ENCODE measurements around the gene ERP29. TPM values are rescaled to one million over a fixed set of nuclear protein-coding genes. Genes with fewer than 3 reads are reported as not detected.

ERP29 gene
- total and polyA plus RNA-seq, 2 donors (not counting 1 experiment from before 2014, with no cell fraction given): 110 to 128 TPM

GRCh38 chr12:112046003-112046402, 32.8 kb downstream of the ERP29 start:
- peaks cover 4% of the 10 kb centered on the region for H3K4me1 ChIP-seq (ENCODE audit: control insufficient read depth, extremely low read depth, insufficient read depth, low read length)
- DNase-seq (ENCODE audit: low read depth in 2 of 2): no peak
- peaks cover 17% of the 10 kb centered on the region for H3K36me3 ChIP-seq (ENCODE audit: control insufficient read depth, insufficient read depth, low read length)
- TF ChIP-seq EZH2 (IDR thresholded peaks at IDR 0.05; ENCODE audit: low read length, missing control alignments) (no peak), CTCF (conservative IDR thresholded peaks at IDR 0.05 in 1 of 2, IDR thresholded peaks at IDR 0.05 in 1 of 2; ENCODE audit: low read depth in 1 of 2, low read length in 2 of 2) (no peak)
- H4K20me1 ChIP-seq (ENCODE audit: control insufficient read depth, extremely low read depth, insufficient read depth, low read length): no peaks in the 10 kb centered on the region
- H3K27me3 ChIP-seq (ENCODE audit: control insufficient read depth, insufficient read depth, low read length): no peaks in the 10 kb centered on the region
- H3K79me2 ChIP-seq (ENCODE audit: control insufficient read depth, insufficient read depth, low read length): no peaks in the 10 kb centered on the region
- H3K9ac ChIP-seq (ENCODE audit: insufficient read depth, low read length): no peak overlapping the region
- no peak overlapping the region for H3K27ac ChIP-seq (ENCODE audit: insufficient read depth, low read length)
- no peaks in the 10 kb centered on the region for H3K9me3 ChIP-seq (ENCODE audit: control insufficient read depth, insufficient read depth, low read depth, low read length)
- no peak overlapping the region for H3K4me2 ChIP-seq (ENCODE audit: extremely low read depth, insufficient read depth, low read length)
- no peak overlapping the region for H2AFZ ChIP-seq (ENCODE audit: low read length)
- H3K4me3 ChIP-seq (replicated peaks in 1 of 4; ENCODE audit: control extremely low read depth in 1 of 4, insufficient read depth in 1 of 4, low read depth in 3 of 4, low read length in 4 of 4): no peak overlapping the region

- H3K27me3 ChIP-seq (ENCODE audit: control insufficient read depth, insufficient read depth, low read length): no peaks in the 10 kb centered on the region
- no peaks in the 10 kb centered on the region for H3K9me3 ChIP-seq (ENCODE audit: control insufficient read depth, insufficient read depth, low read depth, low read length)
- H4K20me1 ChIP-seq (ENCODE audit: control insufficient read depth, extremely low read depth, insufficient read depth, low read length): no peaks in the 10 kb centered on the region
- H3K4me2 ChIP-seq (ENCODE audit: extremely low read depth, insufficient read depth, low read length): no peak overlapping the region
- no peak overlapping the region for H3K4me3 ChIP-seq (replicated peaks in 1 of 4; ENCODE audit: control extremely low read depth in 1 of 4, insufficient read depth in 1 of 4, low read depth in 3 of 4, low read length in 4 of 4)
- peaks cover 2% of the 10 kb centered on the region for H3K79me2 ChIP-seq (ENCODE audit: control insufficient read depth, insufficient read depth, low read length)
- H3K36me3 ChIP-seq (ENCODE audit: control insufficient read depth, insufficient read depth, low read length): peaks cover 15% of the 10 kb centered on the region
- H2AFZ ChIP-seq (ENCODE audit: low read length): no peak overlapping the region
- no peak overlapping the region for H3K27ac ChIP-seq (ENCODE audit: insufficient read depth, low read length)
- TF ChIP-seq EZH2 (IDR thresholded peaks at IDR 0.05; ENCODE audit: low read length, missing control alignments): no peak
- no peak for DNase-seq (ENCODE audit: low read depth in 2 of 2)
- H3K4me1 ChIP-seq (ENCODE audit: control insufficient read depth, extremely low read depth, insufficient read depth, low read length): peaks cover 4% of the 10 kb centered on the region
- no peak overlapping the region for H3K9ac ChIP-seq (ENCODE audit: insufficient read depth, low read length)
Measured at GRCh38 chr12:112049351-112049750, 36.1 kb downstream of the ERP29 start.

- Histone ChIP-seq H4K20me1 (ENCODE audit: control insufficient read depth, extremely low read depth, insufficient read depth, low read length) (no peaks in the 10 kb centered on the region), H2AFZ (ENCODE audit: low read length) (no peak overlapping the region), H3K36me3 (ENCODE audit: control insufficient read depth, insufficient read depth, low read length) (peaks cover 15% of the 10 kb centered on the region), H3K4me1 (ENCODE audit: control insufficient read depth, extremely low read depth, insufficient read depth, low read length) (no peaks in the 10 kb centered on the region), H3K9me3 (ENCODE audit: control insufficient read depth, insufficient read depth, low read depth, low read length) (no peaks in the 10 kb centered on the region), H3K4me3 (replicated peaks in 1 of 4; ENCODE audit: control extremely low read depth in 1 of 4, insufficient read depth in 1 of 4, low read depth in 3 of 4, low read length in 4 of 4) (no peak overlapping the region), H3K9ac (ENCODE audit: insufficient read depth, low read length) (no peak overlapping the region), H3K79me2 (ENCODE audit: control insufficient read depth, insufficient read depth, low read length) (no peaks in the 10 kb centered on the region), H3K27ac (ENCODE audit: insufficient read depth, low read length) (no peak overlapping the region), H3K4me2 (ENCODE audit: extremely low read depth, insufficient read depth, low read length) (no peak overlapping the region), H3K27me3 (ENCODE audit: control insufficient read depth, insufficient read depth, low read length) (no peaks in the 10 kb centered on the region)
- TF ChIP-seq CTCF (conservative IDR thresholded peaks at IDR 0.05 in 1 of 2, IDR thresholded peaks at IDR 0.05 in 1 of 2; ENCODE audit: low read depth in 1 of 2, low read length in 2 of 2): no peak
- TF ChIP-seq EZH2 (IDR thresholded peaks at IDR 0.05; ENCODE audit: low read length, missing control alignments): no peak
- no peak for DNase-seq (ENCODE audit: low read depth in 2 of 2)
Measured at GRCh38 chr12:112061137-112061536, 47.9 kb downstream of the ERP29 start.

All from fibroblast of lung (primary cell).